Measurements from ENCODE around the gene CNIH3.

DNA sequence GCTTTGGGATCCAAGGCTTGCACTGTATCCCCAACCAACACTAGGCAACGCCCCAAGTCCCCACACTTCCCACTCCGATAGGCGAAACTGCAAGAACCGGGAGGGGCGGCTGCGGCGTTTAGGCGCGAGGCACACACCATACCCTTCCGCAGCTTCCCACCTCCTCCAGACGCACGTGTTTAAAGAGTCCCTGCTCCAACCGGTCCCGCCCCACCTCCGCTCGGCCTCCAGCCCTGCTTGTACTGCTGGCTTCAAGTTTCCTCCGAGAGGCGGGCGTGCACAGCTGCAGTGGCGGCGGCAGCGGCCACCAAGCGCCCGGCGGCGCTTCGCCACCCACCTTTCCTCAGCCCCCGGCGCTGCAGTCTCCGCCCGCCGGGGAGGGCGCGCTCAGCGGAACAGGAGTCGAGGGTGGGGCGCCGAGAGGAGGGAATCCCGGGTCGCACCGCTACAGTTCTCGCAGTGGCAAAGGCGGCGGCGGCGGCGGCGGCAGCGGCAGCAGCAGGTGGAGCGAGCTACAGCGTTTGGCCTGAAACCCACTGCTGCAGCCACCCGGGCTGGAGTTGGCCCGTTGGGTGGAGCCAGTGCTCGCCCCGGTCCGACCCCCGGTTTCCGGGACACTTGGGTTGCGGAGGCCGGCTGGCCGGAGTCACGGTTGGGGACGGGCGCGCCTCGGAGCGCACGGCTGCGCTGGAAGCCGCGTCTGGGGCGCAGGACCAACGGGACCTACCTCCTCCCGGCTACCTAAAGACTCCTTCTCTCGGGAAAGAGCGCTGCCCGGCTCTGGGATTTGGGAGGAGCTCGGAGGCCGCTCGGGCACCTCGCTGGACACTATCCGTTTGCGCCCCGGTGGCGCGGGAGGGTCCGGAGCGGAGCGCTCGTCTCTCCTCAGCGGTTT is at the start of gene CNIH3:
- TF ChIP-seq, protein P1, sequence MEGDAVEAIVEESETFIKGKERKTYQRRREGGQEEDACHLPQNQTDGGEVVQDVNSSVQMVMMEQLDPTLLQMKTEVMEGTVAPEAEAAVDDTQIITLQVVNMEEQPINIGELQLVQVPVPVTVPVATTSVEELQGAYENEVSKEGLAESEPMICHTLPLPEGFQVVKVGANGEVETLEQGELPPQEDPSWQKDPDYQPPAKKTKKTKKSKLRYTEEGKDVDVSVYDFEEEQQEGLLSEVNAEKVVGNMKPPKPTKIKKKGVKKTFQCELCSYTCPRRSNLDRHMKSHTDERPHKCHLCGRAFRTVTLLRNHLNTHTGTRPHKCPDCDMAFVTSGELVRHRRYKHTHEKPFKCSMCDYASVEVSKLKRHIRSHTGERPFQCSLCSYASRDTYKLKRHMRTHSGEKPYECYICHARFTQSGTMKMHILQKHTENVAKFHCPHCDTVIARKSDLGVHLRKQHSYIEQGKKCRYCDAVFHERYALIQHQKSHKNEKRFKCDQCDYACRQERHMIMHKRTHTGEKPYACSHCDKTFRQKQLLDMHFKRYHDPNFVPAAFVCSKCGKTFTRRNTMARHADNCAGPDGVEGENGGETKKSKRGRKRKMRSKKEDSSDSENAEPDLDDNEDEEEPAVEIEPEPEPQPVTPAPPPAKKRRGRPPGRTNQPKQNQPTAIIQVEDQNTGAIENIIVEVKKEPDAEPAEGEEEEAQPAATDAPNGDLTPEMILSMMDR (IDR thresholded peaks at IDR 0.05) = no peak
- no peak for TF ChIP-seq POLR2A (IDR thresholded peaks at IDR 0.05)
